GM10266 (cell line): ENCODE data around the gene RAVER1.

Experiments used
- DNase-seq: peaks from one replicate; pipeline ENCODE4 v3.0.0; 2012; ENCODE audit errors: extremely low spot score
- TF ChIP-seq, protein P1 (sequence below): IDR thresholded peaks from 2 replicates; pipeline ENCODE4 v1.5.1; 2012; ENCODE audit warnings: mild to moderate bottlenecking, low read depth; ENCODE audit not compliant: control insufficient read depth, insufficient read depth; ENCODE audit errors: missing control alignments

RAVER1 gene

DNA sequence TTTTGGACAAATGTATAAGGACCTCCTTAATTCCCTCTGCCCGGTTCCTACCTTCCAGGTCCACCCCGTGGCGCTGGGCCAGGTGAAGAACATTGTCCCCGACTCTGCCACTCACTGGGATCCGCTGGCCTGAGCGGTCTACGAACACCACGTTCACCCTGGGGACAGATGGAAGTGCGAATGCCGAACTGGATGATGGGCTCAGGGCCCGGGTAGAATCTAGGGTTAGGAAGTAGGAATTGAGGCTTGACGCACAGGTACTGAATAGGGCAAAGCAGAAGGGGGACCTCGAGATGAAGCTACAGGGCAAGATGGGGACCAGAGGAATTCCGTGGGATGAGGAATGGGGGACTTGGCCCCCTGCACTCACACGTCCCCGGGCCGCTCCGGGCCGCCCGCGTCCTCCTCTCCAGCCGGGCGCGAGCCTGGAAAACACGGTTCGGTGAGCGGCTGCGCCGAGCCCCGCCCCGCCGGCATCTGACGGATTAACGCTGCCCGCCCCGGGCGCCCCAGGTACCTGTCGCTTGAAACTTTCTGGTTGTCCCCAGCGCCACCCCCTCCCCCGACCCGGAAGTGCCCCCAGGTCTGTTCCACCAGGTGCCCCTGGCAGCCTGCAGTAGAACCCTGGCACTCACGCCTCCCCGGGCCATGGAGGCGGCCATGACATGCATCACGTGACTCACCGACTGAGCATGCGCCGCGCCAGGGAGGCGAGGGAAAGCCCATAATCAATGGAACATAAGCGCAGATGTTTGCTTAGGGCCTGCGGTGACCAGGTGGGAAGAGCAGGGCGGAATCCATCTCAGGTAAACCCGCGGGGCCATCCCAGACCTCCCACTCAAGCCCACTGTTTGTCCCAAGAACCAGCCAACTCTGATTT is 17.8 kb downstream of the RAVER1 start, which contains the start of gene FDX2:
TSS of gene FDX2 (minus strand) at position 681 of the 880 bp plus-strand sequence. CDS start at position 662, 19 bp downstream.
- TF ChIP-seq, protein P1, sequence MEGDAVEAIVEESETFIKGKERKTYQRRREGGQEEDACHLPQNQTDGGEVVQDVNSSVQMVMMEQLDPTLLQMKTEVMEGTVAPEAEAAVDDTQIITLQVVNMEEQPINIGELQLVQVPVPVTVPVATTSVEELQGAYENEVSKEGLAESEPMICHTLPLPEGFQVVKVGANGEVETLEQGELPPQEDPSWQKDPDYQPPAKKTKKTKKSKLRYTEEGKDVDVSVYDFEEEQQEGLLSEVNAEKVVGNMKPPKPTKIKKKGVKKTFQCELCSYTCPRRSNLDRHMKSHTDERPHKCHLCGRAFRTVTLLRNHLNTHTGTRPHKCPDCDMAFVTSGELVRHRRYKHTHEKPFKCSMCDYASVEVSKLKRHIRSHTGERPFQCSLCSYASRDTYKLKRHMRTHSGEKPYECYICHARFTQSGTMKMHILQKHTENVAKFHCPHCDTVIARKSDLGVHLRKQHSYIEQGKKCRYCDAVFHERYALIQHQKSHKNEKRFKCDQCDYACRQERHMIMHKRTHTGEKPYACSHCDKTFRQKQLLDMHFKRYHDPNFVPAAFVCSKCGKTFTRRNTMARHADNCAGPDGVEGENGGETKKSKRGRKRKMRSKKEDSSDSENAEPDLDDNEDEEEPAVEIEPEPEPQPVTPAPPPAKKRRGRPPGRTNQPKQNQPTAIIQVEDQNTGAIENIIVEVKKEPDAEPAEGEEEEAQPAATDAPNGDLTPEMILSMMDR: no peak
- DNase-seq: peak; percentile 97

DNA sequence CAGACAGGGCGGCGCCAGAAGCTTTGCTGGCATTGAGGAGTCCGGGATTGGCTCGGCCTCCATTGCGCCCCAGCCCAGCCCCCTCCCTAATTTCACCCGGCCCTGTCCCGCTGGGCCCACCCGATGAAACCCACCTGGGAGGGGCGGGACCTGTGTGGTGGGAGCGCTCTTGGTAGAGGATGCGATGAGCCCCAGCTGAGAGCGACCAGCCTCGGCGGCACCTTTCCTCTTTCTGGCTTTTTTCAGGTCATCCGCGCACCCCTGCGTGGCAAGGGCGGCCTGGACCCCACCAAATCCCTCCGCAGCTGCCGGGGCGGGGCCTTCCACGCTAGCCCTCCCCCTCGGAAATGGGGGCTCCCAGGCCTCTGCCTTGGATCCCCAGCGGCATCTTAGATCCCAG is 23.9 kb downstream of the RAVER1 start, which contains the start of gene ZGLP1:
TSS of gene ZGLP1 (minus strand) at position 393 of the 400 bp plus-strand sequence.
- TF ChIP-seq, protein P1: no peak
- no peak for DNase-seq

DNA sequence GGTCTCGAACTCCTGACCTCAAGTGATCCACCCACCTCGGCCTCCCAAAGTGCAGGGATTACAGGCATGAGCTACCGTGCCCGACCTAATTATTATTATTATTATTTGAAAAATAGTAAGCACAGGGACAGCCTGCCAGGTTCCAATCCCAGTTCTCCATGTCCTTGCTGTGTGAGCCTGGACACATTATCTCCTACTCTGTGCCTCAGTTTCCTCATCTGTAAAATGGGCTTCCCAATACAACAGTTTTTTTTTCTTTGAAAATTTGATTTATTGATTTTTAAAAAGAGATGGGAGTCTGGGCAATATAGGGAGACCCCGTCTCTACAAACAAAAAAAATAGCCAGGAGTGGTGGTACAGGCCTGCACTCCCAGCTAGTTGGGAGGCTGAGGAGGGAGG is 27.0 kb downstream of the RAVER1 start:
- TF ChIP-seq, protein P1: no peak
- no peak for DNase-seq

DNA sequence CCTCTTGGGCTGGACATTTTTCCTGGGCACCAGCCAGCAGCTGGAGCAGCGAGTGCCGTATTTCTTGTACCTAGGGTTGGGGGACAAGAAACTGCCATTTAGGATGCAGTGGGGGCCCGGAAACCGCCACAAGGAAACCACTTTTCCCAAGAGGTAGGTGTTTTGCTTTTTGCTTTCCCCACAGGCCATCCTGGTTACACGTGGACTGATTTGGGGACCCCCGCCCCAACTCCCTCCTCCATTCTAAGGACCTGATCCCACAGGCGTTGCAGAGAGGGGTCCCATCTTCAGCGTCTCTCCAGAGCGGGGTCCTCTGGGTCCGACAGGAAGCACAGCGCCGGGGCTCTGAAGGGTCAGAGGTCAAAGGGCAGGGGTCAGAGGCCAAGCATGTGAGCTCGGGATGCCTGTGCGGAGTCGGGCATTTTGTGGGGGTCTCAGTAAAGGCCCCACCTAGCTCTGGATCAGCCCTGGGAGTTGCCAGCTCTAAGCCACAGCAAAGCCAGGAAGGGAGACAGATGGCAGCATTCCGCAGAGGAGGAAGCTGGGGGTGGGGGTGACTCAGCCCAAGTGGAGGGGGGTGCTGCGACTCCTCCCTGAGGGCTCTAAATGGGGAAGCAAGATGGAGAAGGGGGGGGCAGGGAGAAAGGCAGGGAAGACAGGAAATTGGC is 28.1 kb downstream of the RAVER1 start:
- DNase-seq: no peak
- TF ChIP-seq, protein P1: no peak

- TF ChIP-seq, protein P1: no peak
- DNase-seq: no peak
These were observed 33.5 kb downstream of the RAVER1 start for GRCh38 chr19:10299545-10300458.

DNA sequence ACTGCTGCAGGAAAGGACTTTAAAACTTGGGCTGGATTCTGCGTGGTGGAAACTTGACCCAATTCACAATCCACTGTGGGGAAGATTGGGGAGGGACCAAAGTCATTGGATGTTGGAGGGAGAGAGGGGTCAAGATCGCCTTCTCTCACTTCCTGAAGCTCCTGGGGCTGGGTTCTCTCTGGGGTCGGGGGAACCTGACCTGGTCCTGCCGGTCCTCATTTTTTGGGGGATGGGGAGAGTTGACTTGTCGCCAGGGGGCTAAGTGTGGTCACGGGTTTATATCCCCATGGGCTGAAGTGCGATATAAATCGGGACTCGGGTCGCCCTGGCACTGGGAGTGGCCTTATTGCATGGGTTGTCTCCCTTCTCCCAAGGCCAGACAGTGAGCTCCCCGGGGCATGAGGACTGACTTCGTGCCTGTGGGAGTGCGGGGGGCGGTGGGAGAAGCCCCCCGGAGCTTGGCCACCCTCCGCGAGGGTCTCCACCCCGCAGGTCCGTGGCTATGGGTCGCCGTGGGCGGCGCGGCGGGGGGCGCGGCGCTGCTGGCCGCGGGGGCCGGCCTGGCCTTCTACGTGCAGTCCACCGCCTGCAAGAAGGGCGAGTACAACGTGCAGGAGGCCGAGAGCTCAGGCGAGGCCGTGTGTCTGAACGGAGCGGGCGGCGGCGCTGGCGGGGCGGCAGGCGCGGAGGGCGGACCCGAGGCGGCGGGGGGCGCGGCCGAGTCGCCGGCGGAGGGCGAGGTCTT is 37.3 kb downstream of the RAVER1 start:
- TF ChIP-seq, protein P1: no peak
- DNase-seq: no peak
